NCI-H2196 treated with DMSO at 0.1 percent for 48 hours (cell line): ENCODE results near the gene TMEM185B.

Experiments
- DNase-seq: peaks from one replicate; lab custom pipeline; 2025; ENCODE audit not compliant: unreplicated experiment; lab: John Stamatoyannopoulos, UW

TMEM185B gene

DNA sequence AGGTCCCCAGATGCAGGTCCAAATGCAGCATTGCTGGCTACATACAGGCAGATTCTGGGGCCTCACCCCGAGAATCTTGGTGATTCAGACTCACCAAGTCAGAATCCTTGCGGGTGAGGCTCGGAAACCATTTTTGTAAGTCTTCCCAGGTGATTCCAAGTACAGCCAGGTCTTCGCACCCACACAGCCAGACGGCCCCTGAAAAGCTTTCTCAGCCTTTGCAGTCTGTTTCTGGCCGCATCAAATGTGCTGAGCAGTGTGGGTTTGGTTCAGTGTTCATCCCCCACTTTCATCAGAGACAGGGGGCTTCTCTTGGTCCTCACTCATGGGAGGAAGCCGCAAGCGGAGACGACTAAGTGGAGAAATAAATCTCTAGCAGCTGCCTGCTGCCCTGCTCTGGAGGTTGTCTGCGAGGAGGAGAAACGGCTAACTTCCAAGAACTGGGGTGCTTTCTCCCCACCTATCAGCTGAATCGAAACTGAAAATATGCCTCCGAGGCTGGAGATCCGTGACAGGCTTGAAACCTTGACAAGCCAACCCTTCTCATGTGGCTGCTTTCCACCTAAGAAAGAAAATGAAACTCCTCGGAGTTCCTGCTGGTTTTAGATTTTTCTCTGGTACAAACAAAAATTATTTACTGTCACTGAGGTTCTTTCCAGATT is 8.9 kb upstream of the TMEM185B start:
- DNase-seq: no peak

DNA sequence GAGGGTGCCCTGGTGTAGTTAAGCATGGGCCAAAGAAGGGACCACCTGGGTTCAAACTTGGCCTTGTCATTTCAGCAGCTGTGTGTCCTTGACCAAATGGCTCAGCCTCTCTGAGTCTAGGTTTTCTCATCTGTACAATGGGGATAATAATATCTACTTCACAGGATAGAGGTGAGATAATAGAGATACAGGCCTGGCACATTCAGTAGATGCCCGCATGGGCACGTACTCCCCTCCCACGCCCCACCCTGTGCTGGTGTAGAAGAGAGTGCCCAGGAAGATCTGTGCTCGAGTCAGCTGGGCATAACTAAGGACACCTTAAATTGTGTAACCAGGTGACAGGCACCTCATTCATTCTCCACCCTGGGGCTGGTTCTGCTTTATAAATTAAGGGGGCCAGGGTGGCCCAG is 8.4 kb upstream of the TMEM185B start:
- DNase-seq: no peak

DNA sequence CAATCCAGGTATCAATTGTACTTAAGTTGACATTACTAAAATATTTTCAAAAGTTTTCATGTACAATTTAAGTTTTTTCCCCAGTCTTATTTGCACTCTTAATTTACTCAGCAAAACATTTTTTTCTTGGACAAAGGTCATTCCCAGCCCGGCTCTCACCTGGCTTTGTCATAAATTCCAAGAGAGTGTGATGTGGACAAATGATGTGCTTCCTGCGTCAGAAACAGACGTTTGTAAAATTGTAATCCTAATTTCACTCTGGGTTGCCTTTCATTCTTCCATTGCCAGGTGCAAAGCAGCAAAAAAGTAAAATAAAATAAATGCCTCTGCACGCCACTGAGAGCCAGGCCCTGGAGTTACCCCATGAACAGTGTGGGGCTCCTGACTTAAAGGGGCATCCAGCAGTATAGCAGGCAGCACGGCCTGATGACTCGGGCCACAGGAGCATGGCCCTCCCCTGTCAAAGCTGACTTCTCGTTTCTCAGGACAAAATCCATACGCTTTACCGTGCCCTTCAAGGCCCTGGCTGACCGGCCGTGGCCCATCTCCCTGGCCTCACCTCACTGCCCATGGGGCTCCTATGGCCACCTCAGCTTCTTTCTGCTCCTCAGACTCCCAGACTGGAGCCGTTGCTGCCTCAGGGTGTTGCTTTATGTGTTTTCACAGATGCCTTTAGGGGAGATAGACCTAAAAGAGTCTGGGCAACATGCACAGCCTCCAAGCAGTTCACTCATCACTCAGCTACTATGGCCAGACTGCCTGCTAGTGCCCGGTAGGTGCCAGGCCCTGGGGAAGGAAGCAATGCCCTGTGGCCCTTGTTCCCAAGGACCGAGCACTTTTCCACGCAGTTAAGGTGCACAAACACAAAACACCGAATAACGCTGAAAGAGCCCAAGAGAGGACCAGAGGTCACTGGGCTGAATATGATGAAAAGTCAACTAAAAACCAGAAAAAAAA is 7.6 kb upstream of the TMEM185B start:
- DNase-seq: no peak

DNA sequence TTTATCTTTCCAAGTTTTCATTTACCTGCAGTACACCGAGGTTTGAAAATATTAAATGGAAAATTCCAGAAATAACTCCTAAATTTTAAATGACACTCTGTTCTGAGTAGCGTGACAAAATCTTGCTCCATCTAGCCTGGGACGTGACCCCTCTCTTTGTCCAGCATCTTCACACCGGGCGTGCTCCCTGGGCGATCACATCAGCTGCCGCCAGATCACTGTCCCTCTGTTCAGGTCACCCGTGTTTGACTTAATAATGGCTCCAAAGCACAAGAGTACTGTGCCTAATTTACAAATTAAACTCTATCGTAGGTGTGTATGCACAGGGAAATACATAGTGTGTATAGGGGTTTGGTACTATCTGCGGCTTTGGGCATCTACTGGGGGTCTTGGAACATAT is 6.1 kb upstream of the TMEM185B start:
- DNase-seq: no peak

DNA sequence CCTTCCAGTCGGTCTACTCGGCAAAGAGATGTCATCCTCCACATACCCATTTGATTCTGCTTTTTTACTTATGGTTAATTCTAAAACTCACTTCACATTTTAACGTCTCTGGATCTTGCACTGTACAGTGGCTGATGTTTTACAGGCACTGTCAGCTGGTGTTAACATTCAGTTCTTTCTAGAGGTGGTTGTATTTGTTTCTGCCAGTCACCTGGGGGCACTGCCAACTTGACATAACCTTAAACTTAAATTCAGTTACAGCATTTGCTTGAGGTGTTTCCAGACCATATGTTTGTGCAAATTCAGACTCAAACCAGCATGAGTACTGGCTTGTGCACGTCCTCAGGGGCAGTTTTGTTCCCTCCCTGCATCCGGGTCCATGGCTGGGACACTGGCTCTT is 5.3 kb upstream of the TMEM185B start:
- no peak for DNase-seq

DNA sequence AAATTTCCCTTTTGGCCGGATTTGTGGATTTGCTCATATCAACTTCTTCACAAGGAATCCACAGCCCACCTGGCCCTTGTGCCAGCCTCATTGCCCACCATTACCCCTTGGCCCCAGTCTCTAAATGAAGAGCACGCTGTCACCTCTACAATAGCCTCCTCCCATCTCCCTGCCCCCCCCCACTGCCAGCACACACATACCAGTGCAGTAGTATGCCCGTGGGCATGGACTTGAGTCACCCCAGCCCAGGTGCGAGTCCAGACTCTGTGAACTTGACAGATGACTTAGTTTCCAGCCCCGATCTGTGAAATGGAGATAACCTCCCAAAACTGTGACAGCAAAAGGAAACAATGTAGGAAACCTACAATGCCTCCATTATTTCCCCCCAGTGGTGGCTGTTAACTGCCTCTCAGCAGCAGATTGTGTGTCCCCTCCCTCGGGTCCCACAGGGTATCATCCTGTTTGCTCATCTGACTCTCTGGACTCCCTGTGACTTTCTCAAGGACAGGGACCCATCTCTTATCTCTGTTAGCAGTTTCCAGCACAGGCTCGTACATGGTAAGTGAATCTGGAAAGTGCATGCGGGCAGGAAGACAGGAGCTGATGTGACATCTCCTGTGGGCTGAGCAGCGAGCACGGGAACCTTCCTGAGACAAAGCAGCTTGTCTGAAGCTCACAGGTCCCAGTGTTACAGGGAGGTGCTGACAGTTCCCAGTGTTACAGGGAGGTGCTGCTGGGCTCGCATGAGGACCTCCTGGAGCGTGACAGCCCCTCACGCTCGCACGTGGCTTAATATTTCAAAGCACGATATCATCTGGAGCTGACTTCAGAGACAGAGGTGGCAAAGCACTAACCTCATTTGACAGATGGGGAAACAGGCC is 4.2 kb upstream of the TMEM185B start:
- DNase-seq: no peak

DNA sequence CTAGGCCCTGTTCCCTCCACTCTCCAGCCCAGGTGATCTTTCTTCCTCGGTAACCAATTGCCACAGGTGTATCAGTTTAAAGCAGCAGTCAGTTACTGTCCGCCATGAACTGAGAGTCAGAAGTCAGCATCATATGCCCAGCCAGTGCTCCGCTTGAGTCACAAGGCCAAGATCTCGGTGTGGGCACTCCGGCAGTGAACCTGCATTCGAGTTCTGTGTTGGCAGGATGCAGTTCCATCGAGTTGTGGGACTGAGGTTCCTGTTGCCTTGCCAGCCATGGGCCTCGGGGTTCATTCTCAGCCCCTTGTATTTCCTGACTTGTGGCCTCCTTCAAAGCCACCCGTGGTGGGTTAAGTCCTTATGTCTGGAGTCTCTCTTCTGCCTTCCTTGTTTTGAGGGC is 3.1 kb upstream of the TMEM185B start:
- DNase-seq: no peak

DNA sequence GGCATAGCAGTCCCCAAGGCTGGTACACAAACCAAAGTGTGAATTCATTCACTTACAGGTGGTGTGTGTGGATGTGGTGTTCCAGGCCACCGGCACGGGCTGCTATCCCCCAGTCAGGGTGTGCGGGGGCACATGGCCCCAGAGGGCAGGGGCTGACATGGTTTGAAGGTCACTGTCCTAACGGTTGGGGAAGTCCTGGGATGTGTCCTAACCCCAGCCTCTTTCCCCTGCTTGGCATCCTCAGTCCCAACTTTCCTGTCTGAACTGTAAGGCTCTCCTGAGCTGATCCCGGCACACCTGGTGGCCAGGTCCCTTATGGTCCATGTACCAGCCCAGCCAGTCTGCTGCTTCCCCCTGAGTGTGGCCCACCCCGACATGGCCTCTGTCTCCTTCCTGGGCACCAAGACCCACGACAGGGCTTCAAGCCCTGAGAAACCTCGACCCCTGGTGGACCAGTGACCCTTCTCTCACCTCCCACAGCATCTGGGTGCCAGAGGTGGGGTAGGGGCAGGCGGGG is 2.4 kb upstream of the TMEM185B start:
- no peak for DNase-seq

DNA sequence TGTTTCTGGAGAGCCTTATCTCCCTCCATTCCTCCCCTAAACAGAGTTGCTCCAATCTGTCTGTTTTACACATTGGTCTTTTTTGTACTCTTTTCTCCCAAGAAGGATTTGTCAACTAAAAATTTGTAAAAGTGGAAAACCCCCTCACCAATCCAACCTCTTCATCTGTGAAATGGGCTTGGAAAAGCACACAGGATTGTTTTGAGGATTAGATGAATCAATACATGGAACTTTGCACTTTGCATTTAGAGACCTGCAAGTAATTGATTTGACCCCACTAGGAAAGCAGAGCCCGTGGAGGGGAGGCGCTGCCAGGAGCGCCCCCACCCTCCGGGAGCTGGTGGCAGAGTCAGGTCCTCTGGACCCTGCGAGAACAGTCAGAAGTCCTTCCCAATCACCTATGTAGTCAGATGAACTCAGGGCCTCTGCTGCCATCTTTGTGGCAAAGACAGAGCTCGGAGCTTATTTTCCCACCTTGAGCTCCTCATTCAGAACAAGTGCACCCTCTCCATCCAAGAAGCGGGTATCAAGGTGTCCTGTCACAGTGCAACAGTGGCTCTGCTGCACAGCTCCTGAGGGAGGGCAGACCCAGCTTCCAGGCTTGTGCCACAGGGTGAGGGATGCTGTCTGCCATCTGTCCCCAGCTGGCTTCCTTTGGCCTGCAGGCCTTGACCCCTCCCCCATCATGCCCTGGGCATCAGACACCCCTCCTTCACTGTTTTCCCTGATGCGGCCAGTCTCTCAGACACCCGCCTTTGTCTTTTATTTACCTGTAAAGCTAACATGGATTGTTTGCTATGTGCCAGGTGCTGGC is 1.7 kb upstream of the TMEM185B start:
- DNase-seq: peak; percentile 66

DNA sequence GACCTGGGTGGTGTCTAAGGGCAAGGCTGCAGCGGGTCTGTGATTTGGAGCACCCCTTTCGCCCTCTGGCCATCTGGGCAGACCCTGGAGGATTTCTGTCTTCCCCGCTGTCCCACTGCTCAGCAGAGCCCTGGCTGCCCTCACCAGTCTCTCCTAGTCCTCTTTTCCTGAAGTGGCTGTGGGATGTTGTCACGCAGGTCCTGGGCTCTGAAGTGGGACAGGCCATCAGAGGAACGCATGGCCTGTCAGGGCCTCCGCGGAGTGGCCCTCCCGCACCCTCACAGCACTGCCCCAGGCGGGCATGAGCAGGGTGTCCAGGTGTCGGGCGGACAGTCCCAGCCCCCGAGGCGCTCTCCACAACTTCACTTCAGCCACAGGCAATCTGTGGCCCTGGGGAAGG is 1.1 kb upstream of the TMEM185B start:
- no peak for DNase-seq

DNA sequence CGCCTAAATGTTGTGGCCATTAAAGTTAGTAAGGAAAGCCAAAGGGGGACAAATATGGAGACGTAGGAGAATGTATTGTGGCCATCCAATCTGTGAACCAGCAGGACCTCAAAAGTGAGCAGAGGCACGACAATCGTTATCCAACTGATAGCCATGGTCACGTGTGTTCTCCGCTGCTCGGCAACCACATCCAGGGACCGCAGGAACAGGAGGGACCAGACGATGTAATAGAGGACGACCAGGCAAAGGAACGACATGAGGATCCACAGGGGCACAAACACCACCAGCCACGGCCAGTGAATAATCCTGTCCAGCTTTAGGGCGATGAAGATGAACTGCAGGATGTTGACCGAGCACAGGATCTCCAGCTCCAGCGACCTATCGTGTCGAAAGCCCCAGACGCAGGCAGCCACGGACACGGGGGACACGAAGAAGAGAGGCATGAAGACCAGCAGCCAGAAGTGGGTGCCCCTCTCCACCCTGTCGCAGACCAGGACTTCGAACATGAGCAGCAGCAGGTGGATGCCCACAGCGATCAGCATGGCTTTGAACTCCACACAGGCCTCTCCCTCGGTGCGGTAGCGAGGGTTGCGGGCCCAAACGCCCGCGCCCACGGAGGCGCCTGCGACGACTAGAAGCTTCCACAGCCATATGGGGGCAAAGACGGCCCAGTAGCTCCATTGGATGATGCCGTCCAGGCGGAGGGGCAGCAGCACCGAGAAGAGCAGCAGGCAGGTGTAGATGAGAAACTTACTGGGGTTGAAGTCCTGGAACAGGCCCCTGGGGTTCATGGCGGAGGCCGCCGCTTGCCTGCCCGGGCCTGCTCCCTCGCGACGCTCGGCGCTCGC is 790 bp downstream of the TMEM185B start:
- DNase-seq: no peak

DNA sequence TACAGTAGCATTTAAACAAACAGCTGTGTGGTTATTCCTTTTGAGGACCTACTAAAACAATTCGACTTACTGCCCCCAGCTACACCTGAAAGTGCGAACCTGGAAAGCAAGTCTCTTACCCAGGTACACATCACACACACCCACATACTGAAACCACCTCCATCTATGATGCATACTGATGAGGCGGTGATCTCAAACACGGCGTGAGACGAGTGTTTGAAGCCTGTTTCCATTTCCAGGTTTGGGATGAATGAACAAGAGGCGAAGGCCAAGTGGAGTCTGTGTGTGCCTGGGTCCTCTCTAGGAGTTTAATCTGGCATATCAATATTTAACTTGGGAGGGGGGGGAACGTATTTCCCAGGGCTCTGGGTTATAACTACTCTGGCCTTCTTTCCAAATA is 1.6 kb downstream of the TMEM185B start:
- DNase-seq: no peak

DNA sequence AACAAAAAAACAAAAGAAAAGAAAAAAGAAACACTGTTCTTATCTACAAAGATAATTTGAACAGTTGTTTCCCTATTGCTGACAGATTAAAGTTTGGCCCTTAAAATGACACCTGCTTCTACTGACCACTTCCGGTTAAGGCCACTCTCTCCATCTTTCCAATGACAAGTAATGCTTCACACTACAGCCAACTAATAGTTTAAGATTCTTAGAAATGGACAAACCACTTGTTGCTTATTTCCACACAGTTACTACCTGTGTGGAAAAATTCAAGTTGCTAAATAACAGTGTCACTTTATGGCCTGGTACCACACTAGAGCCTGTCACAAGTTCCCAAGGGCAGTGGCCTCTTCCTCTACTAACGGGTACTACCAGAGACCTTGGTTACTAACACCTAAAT is 2.4 kb downstream of the TMEM185B start:
- DNase-seq: no peak

DNA sequence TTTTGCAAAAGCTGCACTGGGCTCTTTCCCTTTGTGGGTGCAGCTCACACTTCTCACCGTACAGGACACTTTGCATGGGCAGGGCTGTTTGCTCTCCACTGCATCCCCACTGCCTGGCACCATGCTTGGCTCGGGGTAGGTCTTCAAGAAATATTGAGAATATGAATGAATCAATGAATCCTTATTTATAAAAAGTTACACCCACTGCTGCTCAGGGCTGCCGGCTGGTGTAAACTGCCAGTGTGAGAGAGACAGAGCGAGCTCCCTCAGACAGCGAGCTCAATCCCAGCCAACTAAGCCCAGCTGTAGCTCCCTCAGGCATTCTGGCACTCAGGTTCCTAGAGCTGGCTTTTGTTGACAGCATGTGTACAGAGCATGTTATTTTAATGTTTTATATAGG is 3.4 kb downstream of the TMEM185B start:
- DNase-seq: no peak

DNA sequence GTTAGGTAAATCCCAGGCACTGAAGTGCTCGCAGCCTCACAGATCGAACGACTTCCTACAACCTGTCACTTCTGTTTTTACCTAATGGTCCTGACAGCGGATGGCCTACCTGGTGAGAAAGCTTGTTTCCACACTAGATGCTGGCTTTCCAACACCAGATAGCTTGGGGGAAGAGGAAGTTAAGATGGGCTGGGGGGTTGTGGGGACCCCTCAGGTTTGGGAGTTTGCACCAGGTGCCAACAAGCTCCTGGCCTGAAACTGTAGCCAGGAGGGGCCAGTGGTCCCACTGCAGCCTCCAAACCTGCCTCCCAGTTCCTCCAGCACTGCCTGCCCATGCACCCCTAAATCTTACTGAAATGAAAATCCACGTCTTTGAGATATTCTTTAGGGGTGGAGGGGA is 3.9 kb downstream of the TMEM185B start:
- no peak for DNase-seq

DNA sequence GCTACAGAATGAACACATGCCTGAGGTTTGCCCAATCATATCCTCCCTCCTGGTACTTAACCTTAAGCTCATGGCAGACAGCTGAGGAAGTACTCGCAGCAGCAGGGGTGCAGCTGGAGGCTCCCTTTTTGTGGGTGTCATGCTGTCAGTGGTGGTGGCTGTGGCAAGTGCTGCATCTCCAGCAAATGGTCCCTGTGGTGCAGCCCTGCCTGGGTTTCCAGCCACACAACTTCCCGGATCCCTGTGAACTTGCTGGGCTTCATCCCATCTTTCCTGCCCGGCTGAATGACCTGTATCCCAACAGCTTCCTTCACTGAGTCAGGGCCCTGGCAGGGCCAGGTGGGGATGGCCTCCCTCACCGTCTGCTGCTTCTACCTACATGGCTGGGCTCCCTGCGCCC is 5.0 kb downstream of the TMEM185B start:
- DNase-seq: no peak

DNA sequence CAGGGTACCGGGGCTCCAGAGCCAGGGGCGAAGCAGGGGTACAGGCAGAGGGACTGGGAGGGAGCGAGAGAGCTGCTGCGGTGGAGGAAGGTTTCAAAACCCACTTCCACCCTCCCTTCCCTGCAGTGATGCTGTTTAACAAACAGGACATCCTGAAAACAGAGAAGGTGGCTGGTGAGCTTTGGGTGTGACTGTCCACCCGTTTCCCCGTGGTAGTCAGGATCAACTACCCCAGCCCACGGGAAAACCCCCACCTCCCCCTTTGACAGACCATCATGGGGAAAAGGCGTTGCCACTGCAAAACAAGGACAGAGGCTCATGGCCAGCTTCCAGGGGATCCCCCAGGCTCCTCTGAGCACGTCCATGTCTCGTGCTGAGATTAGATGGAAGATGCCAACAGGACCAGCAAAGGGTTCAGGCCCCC is 12.9 kb downstream of the TMEM185B start:
- DNase-seq: no peak

DNA sequence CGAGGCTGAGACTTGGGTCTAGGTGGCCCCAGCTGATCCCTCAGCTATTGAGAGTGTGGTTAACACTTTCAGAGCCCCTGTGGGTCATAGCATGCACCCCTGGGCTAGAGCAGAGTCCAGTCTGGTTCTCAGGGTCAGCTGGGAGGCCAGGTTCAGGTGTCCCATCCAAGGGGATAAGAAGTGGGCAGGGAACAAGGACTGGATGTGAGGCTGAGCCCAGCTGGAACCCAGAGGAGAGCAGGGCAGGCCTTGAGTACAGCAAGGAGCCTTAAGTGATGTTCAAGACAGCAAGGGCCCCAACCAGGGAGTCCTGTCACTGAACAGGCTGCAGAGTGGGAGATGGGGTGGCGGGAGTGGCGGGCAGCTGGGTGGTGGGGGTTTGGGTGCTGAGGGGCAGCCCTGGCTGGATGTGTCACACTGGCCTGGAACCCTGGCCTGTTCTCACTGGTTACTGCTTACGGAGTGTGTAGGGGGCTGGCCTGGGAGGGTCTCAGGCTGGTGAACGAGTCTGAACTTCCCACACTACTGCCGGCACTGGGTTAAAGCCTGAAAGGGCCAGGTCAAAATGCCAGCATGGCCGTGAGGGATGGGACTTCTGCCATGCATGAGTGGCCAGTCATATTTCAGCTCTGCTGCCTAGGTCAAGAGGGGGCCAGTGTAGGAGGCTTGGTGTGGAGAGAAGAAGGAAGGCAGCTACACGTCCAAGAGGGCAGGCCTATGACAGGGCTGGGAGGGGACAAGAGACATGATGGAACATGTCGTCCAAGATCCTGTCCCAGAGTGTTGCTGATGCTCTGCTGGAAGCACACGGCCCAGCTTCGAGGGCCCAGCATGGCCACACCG is 13.6 kb downstream of the TMEM185B start:
- DNase-seq: no peak
